ENCODE data around the gene LRRC52.

Gene LRRC52

GRCh38 chr1:165539306-165539705, 4.5 kb upstream of the LRRC52 start:
- no peak for DNase-seq

GRCh38 chr1:165539908-165540307, 3.9 kb upstream of the LRRC52 start:
- DNase-seq = no peak

GRCh38 chr1:165542015-165542631, 1.7 kb upstream of the LRRC52 start:
- DNase-seq = no peak

GRCh38 chr1:165542647-165543046, 1.2 kb upstream of the LRRC52 start:
- DNase-seq = no peak

GRCh38 chr1:165544996-165545395, 1.2 kb downstream of the LRRC52 start:
- DNase-seq = no peak

GRCh38 chr1:165545974-165546373, 2.2 kb downstream of the LRRC52 start:
- DNase-seq = no peak

GRCh38 chr1:165549973-165550372, 6.2 kb downstream of the LRRC52 start:
- DNase-seq = no peak

GRCh38 chr1:165551469-165551868, 7.7 kb downstream of the LRRC52 start:
- no peak for DNase-seq

- no peak for DNase-seq
Measured at GRCh38 chr1:165560883-165561656, 17.3 kb downstream of the LRRC52 start.

- DNase-seq = no peak
Measured at GRCh38 chr1:165562571-165562970, 18.8 kb downstream of the LRRC52 start.

- no peak for DNase-seq
Measured at GRCh38 chr1:165563551-165563950, 19.8 kb downstream of the LRRC52 start.

- DNase-seq = no peak
Measured at GRCh38 chr1:165564561-165564960, 20.8 kb downstream of the LRRC52 start.

- no peak for DNase-seq
Measured at GRCh38 chr1:165565751-165566490, 22.1 kb downstream of the LRRC52 start.

- no peak for DNase-seq
Measured at GRCh38 chr1:165570078-165570477, 26.3 kb downstream of the LRRC52 start.

- DNase-seq = no peak
Measured at GRCh38 chr1:165573787-165574186, 30.0 kb downstream of the LRRC52 start.

- no peak for DNase-seq
Measured at GRCh38 chr1:165574295-165574694, 30.5 kb downstream of the LRRC52 start.

GRCh38 chr1:165575468-165576099, 31.8 kb downstream of the LRRC52 start:
- no peak for DNase-seq

GRCh38 chr1:165576536-165576935, 32.7 kb downstream of the LRRC52 start:
- no peak for DNase-seq

- DNase-seq = no peak
Measured at GRCh38 chr1:165577707-165578106, 33.9 kb downstream of the LRRC52 start.

GRCh38 chr1:165580931-165581871, 37.4 kb downstream of the LRRC52 start:
- DNase-seq = no peak

- DNase-seq = no peak
Measured at GRCh38 chr1:165581926-165582325, 38.1 kb downstream of the LRRC52 start.

GRCh38 chr1:165586398-165586797, 42.6 kb downstream of the LRRC52 start:
- DNase-seq = no peak

Data from activated T-cell treated with anti-CD3 and anti-CD28 coated beads, Interleukin-2, amount 50 U/mL, for 1 hour (primary cell).